Skin epidermis (tissue), 12 donors: Measurements from ENCODE around the gene NRAP.

Source experiments
- H3K27ac ChIP-seq, 21 experiments: fragments of 200-600 bp; sonication (generic) in 11 of 21; one replicate each; pipeline ENCODE4 v1.5.0; 2020; ENCODE audit warnings: mild to moderate bottlenecking in 3 of 21, inconsistent platforms in 2 of 21, moderate library complexity in 2 of 21
- H3K4me3 ChIP-seq, 7 experiments: fragments of 200-600 bp; sonication (generic) in 2 of 7; one replicate each; pipeline ENCODE4 v1.5.0; 2020; ENCODE audit warnings: inconsistent platforms in 2 of 7, mild to moderate bottlenecking in 2 of 7, moderate library complexity in 1 of 7

The NRAP gene

GRCh38 chr10:113663908-113664307 lies at the start of gene NRAP:
NRAP (minus strand) TSS chr10:113664041; CDS start chr10:113663882, 159 bp downstream.
- Histone ChIP-seq H3K4me3 (no peak within 1 kb of the TSS), H3K27ac (no peak within 1 kb of the TSS)

GRCh38 chr10:113713640-113713982 lies 49.8 kb upstream of the NRAP start:
- H3K27ac ChIP-seq = peak overlapping the region in 1 of 21 experiments; percentile 11
- no peak overlapping the region for H3K4me3 ChIP-seq

DNA sequence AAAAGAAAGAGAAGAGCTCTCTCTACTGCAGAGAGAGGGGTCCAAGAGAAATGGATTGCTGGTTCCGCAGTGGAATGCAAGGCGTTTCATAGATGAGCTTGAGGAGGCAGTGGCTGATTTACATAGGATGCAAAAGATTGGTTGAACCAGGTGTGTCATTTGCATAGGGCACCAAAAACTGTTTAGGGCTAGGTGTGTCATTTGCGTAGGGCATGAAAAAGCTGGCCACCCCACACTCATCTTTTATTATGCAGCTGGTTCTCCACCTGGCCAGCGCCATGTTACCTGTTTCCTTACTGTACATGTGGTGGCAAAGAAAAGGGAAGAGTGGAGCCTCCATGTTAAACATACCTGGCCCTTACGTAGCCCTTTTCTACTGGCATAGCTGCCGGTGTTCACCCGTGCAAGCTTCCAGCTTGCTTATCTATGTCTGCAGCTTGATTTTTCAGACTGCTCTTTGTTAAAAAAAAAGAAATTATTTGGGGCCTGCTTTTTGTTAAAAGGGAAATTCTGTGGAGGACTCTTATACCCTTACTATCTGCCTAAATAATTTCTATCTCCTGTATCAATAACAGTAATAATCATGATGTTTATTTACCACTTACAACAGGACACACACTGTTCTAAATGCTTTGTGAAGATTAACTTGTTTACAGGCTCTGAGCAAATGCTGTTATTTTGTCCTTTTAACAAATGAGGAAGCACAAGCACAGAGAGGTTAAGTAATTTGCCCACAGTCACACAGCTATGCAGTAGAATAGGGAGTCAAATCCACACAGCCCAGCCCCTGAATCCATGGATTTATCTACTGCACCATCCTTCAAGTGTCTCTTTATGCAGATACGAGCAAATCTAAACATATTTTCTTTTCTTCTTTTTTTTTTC lies 49.2 kb upstream of the NRAP start:
- H3K4me3 ChIP-seq = no peak overlapping the region
- H3K27ac ChIP-seq = peak overlapping the region in 1 of 21 experiments; percentile 12

DNA sequence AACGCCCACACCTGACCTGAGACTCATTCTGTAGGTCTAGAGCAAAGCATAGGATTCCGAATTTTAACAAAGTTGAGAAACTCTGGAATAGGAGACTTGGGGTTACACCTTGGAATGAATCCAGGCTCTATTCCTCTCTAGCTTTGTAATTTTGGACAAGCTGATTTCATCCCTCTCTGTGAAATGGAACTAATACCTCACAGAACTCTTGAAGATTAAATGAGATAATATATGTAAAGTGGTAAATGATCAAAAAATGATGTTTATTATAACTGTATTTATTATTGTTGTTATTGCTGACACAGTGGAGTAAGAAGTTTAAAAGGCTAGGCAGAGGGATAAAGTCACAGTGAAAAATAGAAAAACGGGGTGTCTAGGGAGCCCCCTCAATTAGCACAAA lies 48.2 kb upstream of the NRAP start:
- Histone ChIP-seq H3K4me3 (no peak overlapping the region), H3K27ac (peak overlapping the region in 2 of 21 experiments; percentile 7 to 31)

GRCh38 chr10:113711142-113711541 lies 47.3 kb upstream of the NRAP start:
- peak overlapping the region in 1 of 21 experiments; percentile 7 for H3K27ac ChIP-seq
- no peak overlapping the region for H3K4me3 ChIP-seq

- no peak overlapping the region for H3K27ac ChIP-seq
- no peak overlapping the region for H3K4me3 ChIP-seq
Measured at GRCh38 chr10:113709221-113709838, 45.5 kb upstream of the NRAP start.

DNA sequence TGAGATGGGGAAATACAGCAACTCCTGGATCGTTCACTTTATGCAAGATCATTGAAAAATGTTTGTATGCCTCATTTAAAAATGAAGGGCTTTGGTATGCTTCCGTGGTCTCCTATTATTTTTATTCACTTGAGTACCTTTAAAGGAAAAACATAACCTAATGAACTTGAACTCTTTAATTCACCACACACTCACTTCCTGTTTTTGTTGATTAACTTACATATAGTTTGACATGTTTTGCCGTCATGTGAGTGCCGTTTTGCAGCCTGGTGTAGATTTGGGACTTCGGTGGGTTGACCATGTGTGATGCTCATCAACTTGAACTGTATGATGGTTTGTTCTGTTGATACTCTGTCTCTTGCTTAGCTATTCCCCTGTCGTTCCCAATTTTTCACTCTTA lies 44.8 kb upstream of the NRAP start:
- Histone ChIP-seq H3K27ac (no peak overlapping the region), H3K4me3 (no peak overlapping the region)

- H3K27ac ChIP-seq = peak overlapping the region in 1 of 21 experiments; percentile 67
- H3K4me3 ChIP-seq = no peak overlapping the region
Measured at GRCh38 chr10:113706623-113707022, 42.8 kb upstream of the NRAP start.

DNA sequence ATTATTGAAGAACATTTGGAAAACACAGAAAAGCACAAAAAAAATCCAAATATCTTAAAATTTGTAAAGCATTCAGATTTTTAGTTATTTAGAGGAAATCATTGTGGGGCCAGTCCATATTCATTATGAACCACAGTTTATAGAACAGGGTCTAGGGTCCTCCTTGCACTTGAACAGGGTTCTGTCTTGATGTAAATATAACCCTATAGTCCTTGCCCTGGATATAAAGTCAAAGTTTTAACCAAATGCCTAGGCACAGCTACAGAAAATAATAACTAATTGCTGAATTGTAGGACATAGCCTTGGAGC lies 41.5 kb upstream of the NRAP start:
- H3K27ac ChIP-seq = no peak overlapping the region

DNA sequence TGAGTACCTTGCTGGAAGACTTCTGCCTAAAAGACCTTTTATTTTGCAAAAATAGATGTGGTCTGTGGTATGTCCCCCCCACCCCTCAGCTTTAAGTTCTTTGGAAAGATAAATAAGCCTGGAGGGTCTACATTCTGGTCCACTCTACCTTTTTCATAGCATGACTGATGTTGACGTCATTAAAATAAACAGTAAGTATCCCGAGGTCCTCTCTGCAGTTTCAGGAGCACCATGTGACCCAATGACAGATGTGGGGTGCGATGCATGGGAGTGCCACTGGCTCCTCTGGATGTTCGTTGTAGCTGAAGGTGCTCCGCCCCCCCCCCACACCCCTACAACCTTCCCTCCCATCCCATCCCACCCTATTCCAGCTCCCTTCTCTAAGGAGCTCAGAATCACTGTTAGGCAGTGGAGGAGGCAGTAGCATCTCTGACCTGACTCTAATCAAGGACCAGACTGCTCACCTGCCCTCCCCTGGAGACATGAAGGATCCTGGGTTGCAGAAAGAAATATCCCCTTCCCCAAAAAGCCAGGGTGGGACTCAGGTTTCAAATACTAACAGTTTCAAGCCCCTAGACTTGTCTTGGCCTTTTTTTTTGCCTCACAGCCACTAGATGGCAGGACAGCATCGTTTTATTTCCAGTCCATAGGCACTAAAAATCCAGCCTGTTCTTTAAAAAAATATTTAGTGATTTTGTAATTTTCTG lies 40.9 kb upstream of the NRAP start:
- Histone ChIP-seq H3K27ac (no peak overlapping the region), H3K4me3 (no peak overlapping the region)

More for the DNA sequence above, 41.5 kb upstream of the NRAP start:
- H3K4me3 ChIP-seq = no peak overlapping the region

DNA sequence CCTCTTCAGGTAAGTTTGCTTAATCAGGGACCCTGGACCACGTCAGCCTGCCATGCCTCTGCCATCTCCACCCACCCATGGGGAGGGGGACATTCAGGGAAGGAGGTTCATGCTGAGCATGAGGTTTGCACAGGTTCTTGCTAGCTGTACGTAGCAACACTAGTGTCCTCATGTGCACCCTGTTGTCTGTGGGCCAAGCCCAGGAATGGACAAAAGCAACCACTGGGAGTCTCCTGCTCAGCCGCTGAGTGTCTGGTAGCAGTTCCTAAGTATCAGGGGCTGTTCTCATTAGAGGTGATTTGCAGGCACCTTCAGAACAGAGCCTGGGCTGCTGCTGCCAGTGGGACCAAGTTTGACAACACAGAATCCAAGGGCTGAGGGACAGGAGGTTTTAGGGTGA lies 33.8 kb upstream of the NRAP start:
- Histone ChIP-seq H3K4me3 (no peak overlapping the region), H3K27ac (no peak overlapping the region)

GRCh38 chr10:113695691-113696090 lies 31.9 kb upstream of the NRAP start:
- H3K27ac ChIP-seq = no peak overlapping the region

DNA sequence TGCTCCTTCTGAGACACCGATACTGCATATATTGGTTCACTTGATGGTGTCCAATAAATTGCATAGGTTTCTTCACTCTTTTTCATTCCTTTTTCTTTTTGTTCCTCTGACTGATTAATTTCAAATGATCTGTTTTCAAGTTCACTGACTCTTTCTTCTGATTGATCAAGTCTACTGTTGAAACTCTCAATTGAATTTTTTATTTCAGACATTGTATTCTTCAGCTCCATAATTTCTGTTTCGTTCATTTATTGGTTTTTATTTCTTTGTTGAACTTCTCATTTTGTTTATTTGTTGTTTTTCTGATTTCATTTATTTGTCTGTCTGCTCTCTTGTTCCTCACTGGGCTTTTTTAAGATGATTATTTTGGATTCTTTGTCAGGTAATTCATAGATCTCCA lies 29.5 kb upstream of the NRAP start:
- Histone ChIP-seq H3K4me3 (no peak overlapping the region), H3K27ac (no peak overlapping the region)

More at GRCh38 chr10:113695691-113696090, 31.9 kb upstream of the NRAP start:
- no peak overlapping the region for H3K4me3 ChIP-seq

- H3K27ac ChIP-seq = no peak overlapping the region
- no peak overlapping the region for H3K4me3 ChIP-seq
Measured at GRCh38 chr10:113692271-113692670, 28.4 kb upstream of the NRAP start.

DNA sequence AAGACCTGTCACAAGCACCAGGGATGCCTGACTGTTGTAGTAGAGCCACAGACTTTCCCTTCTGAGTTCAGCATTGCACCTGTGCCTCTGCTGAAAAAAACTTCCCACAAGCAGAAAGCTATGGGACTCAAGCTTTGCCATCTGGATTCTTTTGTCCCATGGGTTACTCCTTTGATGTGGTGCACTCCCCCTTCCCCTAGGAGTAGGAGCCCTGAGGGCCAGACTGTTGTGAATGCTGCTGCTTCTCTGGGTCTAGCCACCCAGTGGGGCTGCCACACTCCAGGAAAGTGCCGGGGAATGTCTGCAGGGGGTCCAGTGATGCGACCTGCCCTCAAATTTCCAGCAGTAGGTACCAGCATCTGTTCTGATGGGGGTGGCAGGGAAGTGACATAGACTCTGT lies 27.5 kb upstream of the NRAP start:
- no peak overlapping the region for H3K4me3 ChIP-seq
- no peak overlapping the region for H3K27ac ChIP-seq

GRCh38 chr10:113690749-113691148 lies 26.9 kb upstream of the NRAP start:
- H3K4me3 ChIP-seq = no peak overlapping the region
- H3K27ac ChIP-seq = no peak overlapping the region

- Histone ChIP-seq H3K4me3 (no peak overlapping the region), H3K27ac (no peak overlapping the region)
Measured at GRCh38 chr10:113689574-113689973, 25.7 kb upstream of the NRAP start.

DNA sequence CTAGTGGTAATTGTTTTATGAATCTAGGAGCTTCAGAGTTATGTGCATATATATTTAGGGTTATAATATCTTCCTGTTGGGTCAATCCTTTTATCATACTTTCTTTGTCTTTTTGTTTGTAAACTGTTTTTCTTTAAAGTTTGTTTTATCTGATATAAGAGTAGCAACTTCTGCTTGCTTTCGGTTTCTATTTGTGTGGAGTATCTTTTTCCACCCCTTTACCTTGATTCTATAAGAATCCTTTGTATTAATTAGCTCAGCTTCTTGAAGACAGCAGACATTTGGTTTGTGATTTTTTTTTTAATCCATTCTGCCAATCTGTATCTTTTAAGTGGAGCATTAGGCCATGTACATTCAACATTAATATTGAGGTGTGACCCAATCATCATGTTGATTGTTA lies 25.2 kb upstream of the NRAP start:
- no peak overlapping the region for H3K27ac ChIP-seq

GRCh38 chr10:113687037-113687436 lies 23.2 kb upstream of the NRAP start:
- Histone ChIP-seq H3K27ac (no peak overlapping the region), H3K4me3 (no peak overlapping the region)

More for the DNA sequence above, 25.2 kb upstream of the NRAP start:
- no peak overlapping the region for H3K4me3 ChIP-seq

GRCh38 chr10:113686028-113686427 lies 22.2 kb upstream of the NRAP start:
- no peak overlapping the region for H3K4me3 ChIP-seq
- no peak overlapping the region for H3K27ac ChIP-seq

DNA sequence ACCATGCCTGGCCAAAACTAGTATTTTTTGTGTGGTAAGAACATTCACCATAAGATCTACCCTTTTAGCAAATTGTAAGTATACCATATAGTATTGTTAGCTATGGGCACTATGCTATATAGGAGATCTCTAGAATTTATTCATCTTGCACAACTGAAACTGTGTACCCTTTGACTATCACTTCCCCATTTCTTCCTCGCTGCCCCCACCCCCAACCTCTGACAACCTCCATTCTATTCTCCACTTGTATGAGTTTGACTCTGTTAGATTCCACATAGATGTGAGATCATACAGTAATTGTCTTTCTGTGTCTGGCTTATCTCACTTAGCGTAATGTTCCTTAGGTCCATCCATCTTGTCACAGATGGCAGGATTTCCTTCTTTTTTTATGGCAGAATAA lies 19.5 kb upstream of the NRAP start:
- no peak overlapping the region for H3K27ac ChIP-seq

More for the DNA sequence above, 19.5 kb upstream of the NRAP start:
- H3K4me3 ChIP-seq = no peak overlapping the region
